Measurements from ENCODE around the gene NELL1. TPM values are rescaled to one million over a fixed set of nuclear protein-coding genes. Genes with fewer than 3 reads are reported as not detected.

NELL1 gene
- total and polyA plus RNA-seq, 2 experiments from 2014 or later, result 8.9 to 20.1 TPM

DNA sequence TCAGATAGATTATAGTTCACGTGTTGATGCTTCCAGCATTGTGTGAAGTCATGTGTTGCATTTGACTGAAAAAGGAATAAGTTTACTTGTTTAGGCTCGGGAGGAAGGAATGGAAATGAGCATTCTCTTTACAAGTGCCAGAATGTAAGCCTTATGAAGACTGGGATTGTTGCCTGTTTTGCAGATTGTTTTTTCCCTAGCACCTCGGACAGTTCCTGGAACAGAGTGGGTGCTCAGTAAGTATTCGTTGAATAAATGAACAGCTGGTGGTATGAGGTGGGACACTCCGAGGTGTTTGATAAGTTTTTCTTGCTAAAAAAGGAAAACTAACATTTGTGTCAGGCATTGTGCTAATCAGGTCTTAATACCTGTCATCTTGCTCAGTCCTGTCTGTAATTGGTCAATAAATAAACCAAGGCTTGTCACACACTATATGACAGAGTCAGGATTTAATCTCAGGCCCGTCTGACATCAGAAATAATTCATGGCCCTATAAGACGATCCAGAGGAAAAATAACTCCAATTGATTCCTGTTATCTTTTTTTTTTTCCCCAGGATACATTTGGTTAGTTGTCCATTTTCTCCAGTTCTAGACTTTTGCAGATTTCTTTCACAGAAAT, 304.7 kb downstream of the NELL1 start:
- TF ChIP-seq, protein P1, sequence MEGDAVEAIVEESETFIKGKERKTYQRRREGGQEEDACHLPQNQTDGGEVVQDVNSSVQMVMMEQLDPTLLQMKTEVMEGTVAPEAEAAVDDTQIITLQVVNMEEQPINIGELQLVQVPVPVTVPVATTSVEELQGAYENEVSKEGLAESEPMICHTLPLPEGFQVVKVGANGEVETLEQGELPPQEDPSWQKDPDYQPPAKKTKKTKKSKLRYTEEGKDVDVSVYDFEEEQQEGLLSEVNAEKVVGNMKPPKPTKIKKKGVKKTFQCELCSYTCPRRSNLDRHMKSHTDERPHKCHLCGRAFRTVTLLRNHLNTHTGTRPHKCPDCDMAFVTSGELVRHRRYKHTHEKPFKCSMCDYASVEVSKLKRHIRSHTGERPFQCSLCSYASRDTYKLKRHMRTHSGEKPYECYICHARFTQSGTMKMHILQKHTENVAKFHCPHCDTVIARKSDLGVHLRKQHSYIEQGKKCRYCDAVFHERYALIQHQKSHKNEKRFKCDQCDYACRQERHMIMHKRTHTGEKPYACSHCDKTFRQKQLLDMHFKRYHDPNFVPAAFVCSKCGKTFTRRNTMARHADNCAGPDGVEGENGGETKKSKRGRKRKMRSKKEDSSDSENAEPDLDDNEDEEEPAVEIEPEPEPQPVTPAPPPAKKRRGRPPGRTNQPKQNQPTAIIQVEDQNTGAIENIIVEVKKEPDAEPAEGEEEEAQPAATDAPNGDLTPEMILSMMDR (IDR thresholded peaks at IDR 0.05; ENCODE audit: poor library complexity), result no peak
- TF ChIP-seq EZH2 (IDR thresholded peaks at IDR 0.05; ENCODE audit: borderline replicate concordance) (no peak), EZH2phosphoT487 (IDR thresholded peaks at IDR 0.05; ENCODE audit: low read depth, severe bottlenecking, unreplicated experiment) (no peak)
- 66% methylated on average over 7 of the region's 7 CpGs for WGBS (ENCODE audit: low lambda C conversion rate, missing lambda C conversion rate)

GRCh38 chr11:20980736-20981135, 311.4 kb downstream of the NELL1 start:
- no peak overlapping the region for H3K4me3 ChIP-seq
- H3K27me3 ChIP-seq, result no peaks in the 10 kb centered on the region
- no peak for DNase-seq (ENCODE audit: low spot score)
- no peaks in the 10 kb centered on the region for H3K9me3 ChIP-seq (ENCODE audit: low read depth)
- H3K4me2 ChIP-seq, result no peak overlapping the region
- no peaks in the 10 kb centered on the region for H3K4me1 ChIP-seq (ENCODE audit: insufficient read depth)
- H3K27ac ChIP-seq, result no peak overlapping the region
- TF ChIP-seq, protein P1 (IDR thresholded peaks at IDR 0.05; ENCODE audit: poor library complexity), result no peak
- TF ChIP-seq EZH2 (IDR thresholded peaks at IDR 0.05; ENCODE audit: borderline replicate concordance) (no peak), EZH2phosphoT487 (IDR thresholded peaks at IDR 0.05; ENCODE audit: low read depth, severe bottlenecking, unreplicated experiment) (no peak)
- H3K79me2 ChIP-seq, result no peaks in the 10 kb centered on the region
- no peaks in the 10 kb centered on the region for H3K36me3 ChIP-seq (replicated peaks; ENCODE audit: insufficient read depth, low read depth)
- no peaks in the 10 kb centered on the region for H3K9me2 ChIP-seq (replicated peaks; ENCODE audit: insufficient read depth)
- H2AFZ ChIP-seq, result no peak overlapping the region
- H4K20me1 ChIP-seq (ENCODE audit: insufficient read depth, poor library complexity, severe bottlenecking), result no peaks in the 10 kb centered on the region

More for the DNA sequence above, 304.7 kb downstream of the NELL1 start:
- Histone ChIP-seq H3K4me1 (ENCODE audit: insufficient read depth) (no peaks in the 10 kb centered on the region), H3K36me3 (replicated peaks; ENCODE audit: insufficient read depth, low read depth) (no peaks in the 10 kb centered on the region), H3K9me3 (ENCODE audit: low read depth) (no peaks in the 10 kb centered on the region), H3K27ac (no peak overlapping the region), H4K20me1 (ENCODE audit: insufficient read depth, poor library complexity, severe bottlenecking) (no peaks in the 10 kb centered on the region), H3K79me2 (no peaks in the 10 kb centered on the region), H3K27me3 (no peaks in the 10 kb centered on the region), H3K9me2 (replicated peaks; ENCODE audit: insufficient read depth) (no peaks in the 10 kb centered on the region), H3K4me3 (no peak overlapping the region), H3K4me2 (no peak overlapping the region), H2AFZ (no peak overlapping the region)
- DNase-seq (ENCODE audit: low spot score), result no peak

DNA sequence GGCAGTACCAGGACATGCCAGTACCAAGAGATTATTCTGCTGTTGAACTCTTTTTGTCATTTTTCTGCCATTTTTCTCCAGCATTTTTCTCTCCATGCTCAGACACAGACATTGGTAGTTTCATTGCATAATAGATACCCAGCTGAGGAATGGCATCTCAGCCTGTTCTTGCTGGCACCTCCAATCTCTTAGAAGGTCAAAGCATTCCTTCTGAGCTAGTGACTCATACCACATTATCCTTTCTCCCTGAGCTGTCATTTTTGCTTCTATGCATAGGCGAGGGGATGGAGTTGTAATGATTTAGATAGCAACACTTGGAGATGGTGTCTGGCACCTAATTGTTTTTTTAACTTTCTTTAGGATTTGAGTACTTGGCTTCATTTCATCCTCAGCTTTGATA, 321.1 kb downstream of the NELL1 start:
- H2AFZ ChIP-seq, result no peak overlapping the region
- H3K79me2 ChIP-seq, result no peaks in the 10 kb centered on the region
- H3K36me3 ChIP-seq (replicated peaks; ENCODE audit: insufficient read depth, low read depth), result no peaks in the 10 kb centered on the region
- no peaks in the 10 kb centered on the region for H3K9me3 ChIP-seq (ENCODE audit: low read depth)
- TF ChIP-seq, protein P1 (IDR thresholded peaks at IDR 0.05; ENCODE audit: poor library complexity), result no peak
- no peak for TF ChIP-seq EZH2 (IDR thresholded peaks at IDR 0.05; ENCODE audit: borderline replicate concordance)
- TF ChIP-seq EZH2phosphoT487 (IDR thresholded peaks at IDR 0.05; ENCODE audit: low read depth, severe bottlenecking, unreplicated experiment), result no peak
- WGBS (ENCODE audit: low lambda C conversion rate, missing lambda C conversion rate), result 85% methylated on average over 1 of the region's 1 CpG
- no peak for DNase-seq (ENCODE audit: low spot score)
- no peaks in the 10 kb centered on the region for H3K27me3 ChIP-seq
- H3K4me1 ChIP-seq (ENCODE audit: insufficient read depth), result no peaks in the 10 kb centered on the region
- no peaks in the 10 kb centered on the region for H3K9me2 ChIP-seq (replicated peaks; ENCODE audit: insufficient read depth)
- no peak overlapping the region for H3K27ac ChIP-seq
- H4K20me1 ChIP-seq (ENCODE audit: insufficient read depth, poor library complexity, severe bottlenecking), result no peaks in the 10 kb centered on the region
- no peak overlapping the region for H3K4me3 ChIP-seq
- no peak overlapping the region for H3K4me2 ChIP-seq

Measured in hepatocyte (in vitro differentiated cells).